Neural progenitor cell (in vitro differentiated cells): ENCODE data around the gene WDR53.

Experiments
- EZH2 ChIP-seq: fragments of 200-600 bp; sonication (generic); IDR thresholded peaks from 2 replicates; pipeline ENCODE4 v1.6.1; 2017; ENCODE audit warnings: antibody characterized with exemption, mild to moderate bottlenecking, moderate library complexity
- TF ChIP-seq, protein P1 (sequence below): fragments of 200-600 bp; sonication (generic); IDR thresholded peaks from 2 replicates; pipeline ENCODE4 v1.5.1; 2017; ENCODE audit warnings: antibody characterized with exemption, mild to moderate bottlenecking

DNA sequence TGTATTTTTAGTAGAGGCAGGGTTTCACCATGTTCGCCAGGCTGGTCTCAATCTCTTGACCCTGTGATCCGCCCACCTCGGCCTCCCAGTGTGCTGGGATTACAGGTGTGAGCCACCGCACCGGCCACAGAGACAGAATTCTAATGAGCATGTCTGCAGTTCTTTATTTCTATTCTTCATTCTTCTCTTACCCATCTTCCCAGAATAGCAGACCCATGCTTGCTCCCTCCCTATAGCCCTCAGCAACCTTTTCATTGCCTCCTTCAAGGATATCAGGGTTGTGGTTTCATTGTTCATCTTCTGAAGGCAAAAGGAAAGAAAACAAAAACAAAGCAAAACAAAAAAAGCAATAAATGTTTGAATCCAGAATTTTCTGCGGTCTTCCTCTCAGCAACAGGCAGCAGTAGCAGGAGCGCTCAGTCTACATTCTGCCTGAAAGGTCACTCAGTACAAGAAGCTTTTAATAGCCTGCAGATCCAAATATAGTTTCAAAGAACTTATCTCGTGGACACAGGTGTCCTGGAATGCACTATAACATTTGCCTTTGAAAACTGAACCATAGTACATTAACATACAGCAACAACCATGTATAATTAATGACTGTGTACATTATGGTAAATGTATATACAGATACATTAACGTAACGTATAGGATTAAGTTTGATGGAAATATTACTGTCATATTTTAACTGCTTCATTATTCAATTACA lies 53.3 kb downstream of the WDR53 start, which contains the start of gene SMCO1:
- TF ChIP-seq EZH2: no peak
- TF ChIP-seq, protein P1, sequence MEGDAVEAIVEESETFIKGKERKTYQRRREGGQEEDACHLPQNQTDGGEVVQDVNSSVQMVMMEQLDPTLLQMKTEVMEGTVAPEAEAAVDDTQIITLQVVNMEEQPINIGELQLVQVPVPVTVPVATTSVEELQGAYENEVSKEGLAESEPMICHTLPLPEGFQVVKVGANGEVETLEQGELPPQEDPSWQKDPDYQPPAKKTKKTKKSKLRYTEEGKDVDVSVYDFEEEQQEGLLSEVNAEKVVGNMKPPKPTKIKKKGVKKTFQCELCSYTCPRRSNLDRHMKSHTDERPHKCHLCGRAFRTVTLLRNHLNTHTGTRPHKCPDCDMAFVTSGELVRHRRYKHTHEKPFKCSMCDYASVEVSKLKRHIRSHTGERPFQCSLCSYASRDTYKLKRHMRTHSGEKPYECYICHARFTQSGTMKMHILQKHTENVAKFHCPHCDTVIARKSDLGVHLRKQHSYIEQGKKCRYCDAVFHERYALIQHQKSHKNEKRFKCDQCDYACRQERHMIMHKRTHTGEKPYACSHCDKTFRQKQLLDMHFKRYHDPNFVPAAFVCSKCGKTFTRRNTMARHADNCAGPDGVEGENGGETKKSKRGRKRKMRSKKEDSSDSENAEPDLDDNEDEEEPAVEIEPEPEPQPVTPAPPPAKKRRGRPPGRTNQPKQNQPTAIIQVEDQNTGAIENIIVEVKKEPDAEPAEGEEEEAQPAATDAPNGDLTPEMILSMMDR: no peak
